MV-4-11 (cell line): ENCODE measurements around the gene MAMSTR.
"Not testable (repeated sequence)": the region's sequence is repeated elsewhere in the genome, so short reads cannot be mapped to it uniquely, and the experiment has no call there.

Source experiments
- DNase-seq: peaks from one replicate; lab custom pipeline; 2025; lab: John Stamatoyannopoulos, UW

Gene MAMSTR

GRCh38 chr19:48719263-48720171 is at the start of gene MAMSTR:
TSS of gene MAMSTR (minus strand) at chr19:48719725. CDS start at chr19:48719031, 694 bp downstream.
- DNase-seq: no peak

GRCh38 chr19:48768994-48769713 is 49.6 kb upstream of the MAMSTR start:
- peak; percentile 89 for DNase-seq

GRCh38 chr19:48768171-48768753 is 48.7 kb upstream of the MAMSTR start:
- not testable (repeated sequence) for DNase-seq

- DNase-seq: not testable (repeated sequence)
These were observed 46.3 kb upstream of the MAMSTR start for GRCh38 chr19:48765816-48766215.

GRCh38 chr19:48760504-48761205 is 41.1 kb upstream of the MAMSTR start:
- no peak for DNase-seq

GRCh38 chr19:48757741-48758144 is 38.2 kb upstream of the MAMSTR start:
- no peak for DNase-seq

GRCh38 chr19:48757089-48757675 is 37.7 kb upstream of the MAMSTR start:
- no peak for DNase-seq

- DNase-seq: no peak
These were observed 37.2 kb upstream of the MAMSTR start for GRCh38 chr19:48756686-48757085.

- DNase-seq: no peak
These were observed 36.7 kb upstream of the MAMSTR start for GRCh38 chr19:48756212-48756611.

- no peak for DNase-seq
These were observed 36.3 kb upstream of the MAMSTR start for GRCh38 chr19:48755787-48756186.

GRCh38 chr19:48755084-48755641 is 35.6 kb upstream of the MAMSTR start, which contains the start of gene FGF21:
TSS of gene FGF21 (plus strand) at chr19:48755524. CDS start at chr19:48756237, 713 bp downstream.
- no peak for DNase-seq

- no peak for DNase-seq
These were observed 33.2 kb upstream of the MAMSTR start, which contains the start of gene FUT1 for GRCh38 chr19:48752496-48753365. TSS of gene FUT1 (minus strand) at chr19:48752641. CDS start at chr19:48751281, 1,360 bp downstream.

- peak; percentile 37 for DNase-seq
These were observed 32.4 kb upstream of the MAMSTR start for GRCh38 chr19:48751845-48752495.

- peak; percentile 26 for DNase-seq
These were observed 31.4 kb upstream of the MAMSTR start for GRCh38 chr19:48750771-48751504.

GRCh38 chr19:48750351-48750750 is 30.8 kb upstream of the MAMSTR start:
- DNase-seq: no peak

GRCh38 chr19:48749571-48750198 is 30.2 kb upstream of the MAMSTR start:
- no peak for DNase-seq

- DNase-seq: peak; percentile 90
These were observed 27.4 kb upstream of the MAMSTR start, which contains the start of gene IZUMO1 for GRCh38 chr19:48746738-48747575. TSS of gene IZUMO1 (minus strand) at chr19:48746909. CDS start at chr19:48745859, 1,050 bp downstream.
